Ramos (cell line): ENCODE data around the gene MEIS1.

ENCODE experiments used
- in situ Hi-C: fragments of 300-500 bp; cut with MboI; formaldehyde crosslinking; loops from one replicate; pipeline ENCODE4 v1.14.3; 2022; ENCODE audit warnings: low sequenced_read_pairs; ENCODE audit not compliant: unreplicated experiment

Gene MEIS1

GRCh38 chr2:66596256-66596655 is 161.3 kb downstream of the MEIS1 start:
- in situ Hi-C loops = no loop called here

- in situ Hi-C loops = no loop called here
Measured at GRCh38 chr2:66601624-66602023, 166.7 kb downstream of the MEIS1 start.

GRCh38 chr2:66602341-66602740 is 167.4 kb downstream of the MEIS1 start:
- in situ Hi-C loops = no loop called here

GRCh38 chr2:66604326-66604725 is 169.4 kb downstream of the MEIS1 start:
- in situ Hi-C loops = no loop called here

GRCh38 chr2:66604976-66605375 is 170.1 kb downstream of the MEIS1 start:
- in situ Hi-C loops = no loop called here

GRCh38 chr2:66607152-66607551 is 172.2 kb downstream of the MEIS1 start:
- in situ Hi-C loops = no loop called here
